ENCODE measurements around the gene PDK1.
"Not testable (repeated sequence)": the region's sequence is repeated elsewhere in the genome, so short reads cannot be mapped to it uniquely, and the experiment has no call there.

Gene PDK1

GRCh38 chr2:172555522-172556283 lies at the start of gene PDK1:
TSS of gene PDK1 (plus strand) at chr2:172556090. CDS start at chr2:172556151, 61 bp downstream.
- DNase-seq, result peak; percentile 73

GRCh38 chr2:172507199-172507598 lies 48.7 kb upstream of the PDK1 start:
- DNase-seq, result no peak

GRCh38 chr2:172510088-172510487 lies 45.8 kb upstream of the PDK1 start:
- no peak for DNase-seq

- DNase-seq, result no peak
Observed at GRCh38 chr2:172510548-172510947, 45.3 kb upstream of the PDK1 start.

- DNase-seq, result no peak
Observed at GRCh38 chr2:172512810-172513523, 42.9 kb upstream of the PDK1 start.

GRCh38 chr2:172513524-172513900 lies 42.4 kb upstream of the PDK1 start:
- no peak for DNase-seq

GRCh38 chr2:172513935-172514586 lies 41.8 kb upstream of the PDK1 start:
- no peak for DNase-seq

- DNase-seq, result peak; percentile 7
Observed at GRCh38 chr2:172516299-172516698, 39.6 kb upstream of the PDK1 start.

- no peak for DNase-seq
Observed at GRCh38 chr2:172518995-172519394, 36.9 kb upstream of the PDK1 start.

- no peak for DNase-seq
Observed at GRCh38 chr2:172525601-172526000, 30.3 kb upstream of the PDK1 start.

GRCh38 chr2:172531309-172531708 lies 24.6 kb upstream of the PDK1 start:
- no peak for DNase-seq

GRCh38 chr2:172532461-172532860 lies 23.4 kb upstream of the PDK1 start:
- DNase-seq, result not testable (repeated sequence)

- DNase-seq, result no peak
Observed at GRCh38 chr2:172533687-172534086, 22.2 kb upstream of the PDK1 start.

- no peak for DNase-seq
Observed at GRCh38 chr2:172535119-172535518, 20.8 kb upstream of the PDK1 start.

GRCh38 chr2:172537851-172538250 lies 18.0 kb upstream of the PDK1 start:
- not testable (repeated sequence) for DNase-seq

GRCh38 chr2:172539767-172540166 lies 16.1 kb upstream of the PDK1 start:
- no peak for DNase-seq

- DNase-seq, result no peak
Observed at GRCh38 chr2:172540421-172540820, 15.5 kb upstream of the PDK1 start.

GRCh38 chr2:172545408-172546075 lies 10.3 kb upstream of the PDK1 start:
- DNase-seq, result no peak

- no peak for DNase-seq
Observed at GRCh38 chr2:172549131-172549530, 6.8 kb upstream of the PDK1 start.

GRCh38 chr2:172549802-172550201 lies 6.1 kb upstream of the PDK1 start:
- not testable (repeated sequence) for DNase-seq

GRCh38 chr2:172550419-172550818 lies 5.5 kb upstream of the PDK1 start:
- DNase-seq, result no peak

- no peak for DNase-seq
Observed at GRCh38 chr2:172551271-172551670, 4.6 kb upstream of the PDK1 start.

- peak; percentile 87 for DNase-seq
Observed at GRCh38 chr2:172552547-172553291, 3.2 kb upstream of the PDK1 start.
